CD8-positive, alpha-beta memory T cell (primary cell): ENCODE measurements around the gene DPP3. TPM values are rescaled to one million over a fixed set of nuclear protein-coding genes. Genes with fewer than 3 reads are reported as not detected.
A peak's percentile ranks its signal among the peaks of the same experiment; 100 is the strongest.
"Not testable (repeated sequence)": the region's sequence is repeated elsewhere in the genome, so short reads cannot be mapped to it uniquely, and the experiment has no call there.

Experiments used
- CTCF ChIA-PET: fragments of 350-600 bp; sonication (Branson Sonifier 250); formaldehyde crosslinking; loops from one replicate; lab custom pipeline; 2021; ENCODE audit warnings: antibody characterized with exemption; lab: Charles Lee
- POLR2A ChIA-PET: fragments of 350-600 bp; sonication (Branson Sonifier 250); formaldehyde crosslinking; loops from one replicate; lab custom pipeline; 2021; ENCODE audit warnings: antibody characterized with exemption; lab: Charles Lee
- DNase-seq, 5 donors: peaks; one replicate each; pipeline versions ENCODE4 v3.0.0 to v3.0.0-alpha.2; 2020 to 2022; ENCODE audit warnings: mixed read lengths in 1 of 5
- H3K27ac ChIP-seq: one replicate; pipeline ENCODE4 v1.7.0; 2013; ENCODE audit warnings: low read depth, mild to moderate bottlenecking, low read length, moderate library complexity
- H3K27me3 ChIP-seq: 2 replicates; pipeline ENCODE4 v1.7.0; 2013; ENCODE audit warnings: low read length, mild to moderate bottlenecking; ENCODE audit not compliant: insufficient read depth, poor library complexity, severe bottlenecking
- H3K36me3 ChIP-seq: 2 replicates; pipeline ENCODE4 v1.7.0; 2013; ENCODE audit warnings: mild to moderate bottlenecking, low read length, moderate library complexity; ENCODE audit not compliant: insufficient read depth
- H3K4me1 ChIP-seq: 2 replicates; pipeline ENCODE4 v1.7.0; 2013; ENCODE audit warnings: mild to moderate bottlenecking, low read length, moderate library complexity; ENCODE audit not compliant: insufficient read depth
- H3K4me3 ChIP-seq: 2 replicates; pipeline ENCODE4 v1.7.0; 2013; ENCODE audit warnings: mild to moderate bottlenecking, low read length
- H3K9me3 ChIP-seq: 2 replicates; pipeline ENCODE4 v1.7.0; 2013; ENCODE audit warnings: mild to moderate bottlenecking, low read length
- H3K27ac Mint-ChIP-seq, 8 donors: one replicate each; pipeline ENCODE4 v1.8.0; 2020 to 2021; ENCODE audit warnings: mixed read lengths in 8 of 8, mild to moderate bottlenecking in 6 of 8, inconsistent platforms in 3 of 8, moderate library complexity in 3 of 8
- H3K27me3 Mint-ChIP-seq, 2 donors: one replicate each; pipeline ENCODE4 v1.8.0; 2020 to 2021; ENCODE audit warnings: mixed read lengths in 2 of 2, mild to moderate bottlenecking in 1 of 2, moderate library complexity in 1 of 2
- H3K36me3 Mint-ChIP-seq, 3 donors: one replicate each; pipeline ENCODE4 v1.8.0; 2020 to 2021; ENCODE audit warnings: mixed read lengths in 3 of 3, inconsistent platforms in 1 of 3, mild to moderate bottlenecking in 1 of 3
- H3K4me1 Mint-ChIP-seq, 3 donors: one replicate each; pipeline ENCODE4 v1.8.0; 2020 to 2021; ENCODE audit warnings: mixed read lengths in 3 of 3, inconsistent platforms in 1 of 3, mild to moderate bottlenecking in 1 of 3
- H3K4me3 Mint-ChIP-seq, 7 donors: one replicate each; pipeline ENCODE4 v1.8.0; 2020 to 2021; ENCODE audit warnings: mixed read lengths in 7 of 7, mild to moderate bottlenecking in 6 of 7, moderate library complexity in 4 of 7, inconsistent platforms in 2 of 7
- H3K9me3 Mint-ChIP-seq, 5 donors: one replicate each; pipeline ENCODE4 v1.8.0; 2020 to 2022; ENCODE audit warnings: mixed read lengths in 5 of 5, mild to moderate bottlenecking in 3 of 5, moderate library complexity in 2 of 5, inconsistent platforms in 1 of 5
- polyA plus RNA-seq: library from polyadenylated mRNA; unstranded; fragments of 300-500 nt; fragmentation: Illumina TruSeq; gene quantifications from one replicate; pipeline ENCODE4 v1.2.3, GENCODE V29; 2021
- total RNA-seq, 2 experiments: library from RNA; stranded (reverse); gene quantifications; one replicate each; pipeline ENCODE4 v1.2.3, GENCODE V29; 2021

DPP3 gene
- total and polyA plus RNA-seq, 3 experiments from 2014 or later = 32.5 to 80.1 (median 67.7) TPM

- no peaks in the 10 kb centered on the region for H3K4me1 ChIP-seq
- ChIA-PET CTCF (no interaction called here), POLR2A (no interaction called here)
Measured at GRCh38 chr11:66529069-66529468, 48.8 kb downstream of the DPP3 start.

GRCh38 chr11:66529655-66530054 lies 49.4 kb downstream of the DPP3 start:
- H3K4me3 ChIP-seq = no peak overlapping the region
- POLR2A ChIA-PET = no interaction called here
- no peaks in the 10 kb centered on the region for H3K9me3 Mint-ChIP-seq

More at GRCh38 chr11:66529069-66529468, 48.8 kb downstream of the DPP3 start:
- no peaks in the 10 kb centered on the region for H3K9me3 Mint-ChIP-seq
- peaks cover 5 to 9% (median 7%) of the 10 kb centered on the region in 3 donors for H3K4me1 Mint-ChIP-seq
- H3K4me3 Mint-ChIP-seq = no peak overlapping the region
- H3K36me3 Mint-ChIP-seq = peaks cover 0 to 53% (median 12%) of the 10 kb centered on the region in 3 donors
- peaks cover 4% of the 10 kb centered on the region for H3K36me3 ChIP-seq
- no peak overlapping the region for H3K27ac Mint-ChIP-seq
- no peak for DNase-seq
- no peak overlapping the region for H3K27ac ChIP-seq
- H3K9me3 ChIP-seq = no peaks in the 10 kb centered on the region
- H3K4me3 ChIP-seq = no peak overlapping the region
- H3K27me3 ChIP-seq = no peaks in the 10 kb centered on the region
- H3K27me3 Mint-ChIP-seq = peaks cover 0 to under 1% of the 10 kb centered on the region in 2 donors

GRCh38 chr11:66530927-66531709 lies 50.9 kb downstream of the DPP3 start:
- peaks cover 1% of the 10 kb centered on the region for H3K36me3 ChIP-seq
- peaks cover 0 to 1% of the 10 kb centered on the region in 2 donors for H3K27me3 Mint-ChIP-seq
- no peaks in the 10 kb centered on the region for H3K27me3 ChIP-seq
- H3K4me3 ChIP-seq = no peak overlapping the region
- ChIA-PET POLR2A (no interaction called here), CTCF (no interaction called here)
- H3K27ac Mint-ChIP-seq = peak overlapping the region in 3 of 8 donors; percentile 51 to 88 (median 68)
- H3K4me3 Mint-ChIP-seq = no peak overlapping the region
- H3K9me3 Mint-ChIP-seq = no peaks in the 10 kb centered on the region
- H3K36me3 Mint-ChIP-seq = peaks cover 5 to 51% (median 6%) of the 10 kb centered on the region in 3 donors
- no peaks in the 10 kb centered on the region for H3K9me3 ChIP-seq
- peaks cover 5 to 11% (median 9%) of the 10 kb centered on the region in 3 donors for H3K4me1 Mint-ChIP-seq
- H3K27ac ChIP-seq = no peak overlapping the region
- DNase-seq = no peak
- H3K4me1 ChIP-seq = no peaks in the 10 kb centered on the region

More at GRCh38 chr11:66529655-66530054, 49.4 kb downstream of the DPP3 start:
- peak overlapping the region in 1 of 8 donors; percentile 78 for H3K27ac Mint-ChIP-seq
- H3K4me1 Mint-ChIP-seq = peaks cover 5 to 9% (median 7%) of the 10 kb centered on the region in 3 donors
- DNase-seq = no peak
- H3K9me3 ChIP-seq = no peaks in the 10 kb centered on the region
- no peaks in the 10 kb centered on the region for H3K4me1 ChIP-seq
- peaks cover 0 to 49% (median 11%) of the 10 kb centered on the region in 3 donors for H3K36me3 Mint-ChIP-seq
- H3K27ac ChIP-seq = no peak overlapping the region
- no peak overlapping the region for H3K4me3 Mint-ChIP-seq
- no peaks in the 10 kb centered on the region for H3K27me3 ChIP-seq
- H3K27me3 Mint-ChIP-seq = peaks cover 0 to 1% of the 10 kb centered on the region in 2 donors
- H3K36me3 ChIP-seq = peaks cover 4% of the 10 kb centered on the region
- CTCF ChIA-PET = no interaction called here

- ChIA-PET POLR2A (no interaction called here), CTCF (no interaction called here)
- Mint-ChIP-seq H3K36me3 (peaks cover 5 to 52% (median 6%) of the 10 kb centered on the region in 3 donors), H3K4me3 (no peak overlapping the region), H3K9me3 (no peaks in the 10 kb centered on the region), H3K27me3 (peaks cover 0 to 1% of the 10 kb centered on the region in 2 donors), H3K4me1 (peaks cover 5 to 11% (median 9%) of the 10 kb centered on the region in 3 donors), H3K27ac (no peak overlapping the region)
- Histone ChIP-seq H3K36me3 (no peaks in the 10 kb centered on the region), H3K27ac (no peak overlapping the region), H3K4me1 (no peaks in the 10 kb centered on the region), H3K4me3 (no peak overlapping the region), H3K9me3 (no peaks in the 10 kb centered on the region), H3K27me3 (no peaks in the 10 kb centered on the region)
- DNase-seq = no peak
Measured at GRCh38 chr11:66531841-66532240, 51.6 kb downstream of the DPP3 start.

- POLR2A ChIA-PET = no interaction called here
Measured at GRCh38 chr11:66532784-66533183, 52.5 kb downstream of the DPP3 start.

GRCh38 chr11:66539170-66539869 lies 59.1 kb downstream of the DPP3 start:
- Mint-ChIP-seq H3K9me3 (no peaks in the 10 kb centered on the region), H3K36me3 (peaks cover 5 to 75% (median 15%) of the 10 kb centered on the region in 3 donors), H3K4me1 (peaks cover 31 to 35% (median 33%) of the 10 kb centered on the region in 3 donors), H3K27me3 (no peaks in the 10 kb centered on the region), H3K4me3 (no peak overlapping the region), H3K27ac (peak overlapping the region in 1 of 8 donors; percentile 78)
- POLR2A ChIA-PET = no interaction called here
- DNase-seq = no peak
- CTCF ChIA-PET = no interaction called here
- no peak overlapping the region for H3K27ac ChIP-seq
- peaks cover 7% of the 10 kb centered on the region for H3K36me3 ChIP-seq
- no peaks in the 10 kb centered on the region for H3K27me3 ChIP-seq
- H3K4me1 ChIP-seq = peaks cover 18% of the 10 kb centered on the region
- no peak overlapping the region for H3K4me3 ChIP-seq
- H3K9me3 ChIP-seq = no peaks in the 10 kb centered on the region

More at GRCh38 chr11:66532784-66533183, 52.5 kb downstream of the DPP3 start:
- Mint-ChIP-seq H3K4me3 (no peak overlapping the region), H3K9me3 (no peaks in the 10 kb centered on the region), H3K36me3 (peaks cover 5 to 53% (median 7%) of the 10 kb centered on the region in 3 donors), H3K27me3 (peaks cover 0 to 1% of the 10 kb centered on the region in 2 donors), H3K27ac (peak overlapping the region in 3 of 8 donors; percentile 35 to 66 (median 55)), H3K4me1 (peaks cover 5 to 11% (median 9%) of the 10 kb centered on the region in 3 donors)
- H3K4me3 ChIP-seq = no peak overlapping the region
- H3K4me1 ChIP-seq = no peaks in the 10 kb centered on the region
- H3K27me3 ChIP-seq = no peaks in the 10 kb centered on the region
- CTCF ChIA-PET = interaction anchor here (0.8 kb wide), 1 partner anchor 13 kb away, joined by 4 read pairs; the partner anchor contains the start of gene ZDHHC24
- H3K27ac ChIP-seq = no peak overlapping the region
- H3K9me3 ChIP-seq = no peaks in the 10 kb centered on the region
- DNase-seq = no peak
- no peaks in the 10 kb centered on the region for H3K36me3 ChIP-seq

GRCh38 chr11:66539870-66540213 lies 59.6 kb downstream of the DPP3 start:
- Mint-ChIP-seq H3K9me3 (no peaks in the 10 kb centered on the region), H3K27me3 (no peaks in the 10 kb centered on the region), H3K36me3 (peaks cover 5 to 75% (median 15%) of the 10 kb centered on the region in 3 donors), H3K4me1 (peaks cover 35 to 39% (median 35%) of the 10 kb centered on the region in 3 donors), H3K27ac (peak overlapping the region in 1 of 8 donors; percentile 10), H3K4me3 (no peak overlapping the region)
- DNase-seq = no peak
- Histone ChIP-seq H3K9me3 (no peaks in the 10 kb centered on the region), H3K27me3 (no peaks in the 10 kb centered on the region), H3K4me1 (peaks cover 22% of the 10 kb centered on the region), H3K36me3 (peaks cover 7% of the 10 kb centered on the region), H3K27ac (no peak overlapping the region), H3K4me3 (no peak overlapping the region)
- ChIA-PET CTCF (no interaction called here), POLR2A (no interaction called here)

GRCh38 chr11:66540598-66540997 lies 60.4 kb downstream of the DPP3 start:
- peaks cover 4 to 74% (median 15%) of the 10 kb centered on the region in 3 donors for H3K36me3 Mint-ChIP-seq
- H3K4me3 ChIP-seq, H3K27me3 ChIP-seq, DNase-seq, H3K36me3 ChIP-seq, H3K27ac ChIP-seq, H3K4me3 Mint-ChIP-seq, CTCF ChIA-PET, POLR2A ChIA-PET, H3K9me3 Mint-ChIP-seq, H3K9me3 ChIP-seq, H3K27me3 Mint-ChIP-seq: not testable (repeated sequence)
- peaks cover 29% of the 10 kb centered on the region for H3K4me1 ChIP-seq
- peak overlapping the region in 3 of 8 donors; percentile 14 to 96 (median 38) for H3K27ac Mint-ChIP-seq
- H3K4me1 Mint-ChIP-seq = peaks cover 39 to 45% (median 42%) of the 10 kb centered on the region in 3 donors
